SU-DHL-6 (cell line): ENCODE results near the gene RHOB.

ENCODE experiments used
- H2AFZ ChIP-seq: fragments of 200-600 bp; sonication (generic); 2 replicates; pipeline ENCODE4 v1.6.1; 2014; ENCODE audit warnings: low read depth, mild to moderate bottlenecking, moderate library complexity, mixed read lengths, antibody characterized with exemption, low read length; ENCODE audit not compliant: severe bottlenecking
- H3F3A ChIP-seq: fragments of 200-600 bp; shearing (Covaris generic); 2 replicates; pipeline ENCODE4 v1.6.0; 2016; ENCODE audit warnings: antibody characterized with exemption, mild to moderate bottlenecking; ENCODE audit not compliant: insufficient read depth
- H3K27ac ChIP-seq: fragments of 200-600 bp; sonication (generic); 2 replicates; pipeline ENCODE4 v1.5.1; 2016; ENCODE audit warnings: low read depth, mild to moderate bottlenecking, low read length, moderate library complexity, mixed read lengths
- H3K27me3 ChIP-seq: fragments of 200-600 bp; sonication (generic), shearing (Covaris generic); 2 replicates; pipeline ENCODE4 v1.6.0; 2014; ENCODE audit warnings: mild to moderate bottlenecking, low read length
- H3K36me3 ChIP-seq: fragments of 200-600 bp; sonication (generic); 2 replicates; pipeline ENCODE4 v1.6.1; 2014; ENCODE audit warnings: mild to moderate bottlenecking, low read length, mixed read lengths
- H3K4me2 ChIP-seq: fragments of 300-600, 200-600 bp; shearing (Covaris generic), sonication (generic); 2 replicates; pipeline ENCODE4 v1.6.0; 2014; ENCODE audit warnings: low read length, low read depth, mild to moderate bottlenecking; ENCODE audit not compliant: poor library complexity, severe bottlenecking
- H3K4me3 ChIP-seq: fragments of 200-600 bp; sonication (generic); 2 replicates; pipeline ENCODE4 v1.5.1; 2014; ENCODE audit warnings: antibody characterized with exemption, low read length, mild to moderate bottlenecking, mixed read lengths; ENCODE audit not compliant: insufficient read depth, poor library complexity, severe bottlenecking
- H3K79me2 ChIP-seq: fragments of 200-600 bp; sonication (generic); 2 replicates; pipeline ENCODE4 v1.6.1; 2014; ENCODE audit warnings: mild to moderate bottlenecking, low read length, moderate library complexity; ENCODE audit not compliant: insufficient read depth
- H3K9ac ChIP-seq: fragments of 200-600 bp; sonication (generic); 2 replicates; pipeline ENCODE4 v1.7.0; 2014; ENCODE audit warnings: mild to moderate bottlenecking, low read length
- H3K9me2 ChIP-seq: fragments of 200-600 bp; sonication (generic); replicated peaks from 2 replicates; pipeline ENCODE4 v1.6.1; 2014; ENCODE audit warnings: low read length; ENCODE audit not compliant: insufficient read depth
- H3K9me3 ChIP-seq: fragments of 200-600 bp; sonication (generic); 2 replicates; pipeline ENCODE4 v1.6.1; 2014; ENCODE audit warnings: low read length, mixed read lengths; ENCODE audit not compliant: insufficient read depth
- H4K20me1 ChIP-seq: fragments of 200-600 bp; sonication (generic); 2 replicates; pipeline ENCODE4 v1.6.1; 2014; ENCODE audit warnings: low read depth, mild to moderate bottlenecking, antibody characterized with exemption, low read length, moderate library complexity, mixed read lengths
- CTCF ChIP-seq: fragments of 200-600 bp; sonication (generic); IDR thresholded peaks from one replicate; pipeline ENCODE4 v1.5.1; 2017; ENCODE audit warnings: antibody characterized with exemption, mild to moderate bottlenecking, low read length, moderate library complexity; ENCODE audit not compliant: insufficient read depth, poor library complexity, severe bottlenecking
- EZH2phosphoT487 ChIP-seq: fragments of 200-600 bp; sonication (generic), shearing (Covaris generic); conservative IDR thresholded peaks from 2 replicates; pipeline ENCODE4 v1.6.1; 2018; ENCODE audit warnings: mild to moderate bottlenecking, antibody characterized with exemption, low read length, moderate library complexity, mixed read lengths

The RHOB gene

GRCh38 chr2:20465716-20466394 is 19.0 kb downstream of the RHOB start:
- H3K27ac ChIP-seq: no peak overlapping the region
- no peak overlapping the region for H3K9ac ChIP-seq
- H3K4me3 ChIP-seq: no peak overlapping the region
- no peaks in the 10 kb centered on the region for H3K9me2 ChIP-seq
- H3K79me2 ChIP-seq: no peaks in the 10 kb centered on the region
- TF ChIP-seq EZH2phosphoT487 (no peak), CTCF (no peak)
- no peaks in the 10 kb centered on the region for H3F3A ChIP-seq
- no peaks in the 10 kb centered on the region for H3K27me3 ChIP-seq
- no peak overlapping the region for H3K4me2 ChIP-seq
- H3K9me3 ChIP-seq: no peaks in the 10 kb centered on the region
- H4K20me1 ChIP-seq: no peaks in the 10 kb centered on the region
- H3K36me3 ChIP-seq: no peaks in the 10 kb centered on the region
- no peak overlapping the region for H2AFZ ChIP-seq

GRCh38 chr2:20467789-20468548 is 21.1 kb downstream of the RHOB start:
- Histone ChIP-seq H2AFZ (no peak overlapping the region), H3K79me2 (no peaks in the 10 kb centered on the region), H3K4me2 (no peak overlapping the region), H3K9me3 (no peaks in the 10 kb centered on the region), H4K20me1 (no peaks in the 10 kb centered on the region), H3K4me3 (no peak overlapping the region), H3K27me3 (no peaks in the 10 kb centered on the region), H3K9me2 (no peaks in the 10 kb centered on the region), H3K27ac (no peak overlapping the region), H3K36me3 (no peaks in the 10 kb centered on the region), H3K9ac (no peak overlapping the region), H3F3A (no peaks in the 10 kb centered on the region)
- TF ChIP-seq EZH2phosphoT487 (no peak), CTCF (no peak)

GRCh38 chr2:20468549-20469500 is 22.0 kb downstream of the RHOB start:
- Histone ChIP-seq H3K36me3 (no peaks in the 10 kb centered on the region), H3K79me2 (no peaks in the 10 kb centered on the region), H3K27me3 (no peaks in the 10 kb centered on the region), H2AFZ (no peak overlapping the region), H3K9me2 (no peaks in the 10 kb centered on the region), H3F3A (no peaks in the 10 kb centered on the region), H3K4me3 (no peak overlapping the region), H4K20me1 (no peaks in the 10 kb centered on the region), H3K4me2 (no peak overlapping the region), H3K27ac (no peak overlapping the region), H3K9me3 (no peaks in the 10 kb centered on the region), H3K9ac (no peak overlapping the region)
- TF ChIP-seq CTCF (no peak), EZH2phosphoT487 (no peak)
